Ishikawa (cell line): Measurements from ENCODE around the gene MAD1L1.
A peak's percentile ranks its signal among the peaks of the same experiment; 100 is the strongest.

Experiments
- EGR1 ChIP-seq: IDR thresholded peaks from 2 replicates; pipeline ENCODE4 v1.6.1; 2012
- EP300 ChIP-seq: IDR thresholded peaks from 2 replicates; pipeline ENCODE4 v1.6.1; 2012; ENCODE audit warnings: borderline replicate concordance
- TAF1 ChIP-seq: IDR thresholded peaks from 2 replicates; pipeline ENCODE4 v1.6.1; 2012; ENCODE audit warnings: low read depth, mild to moderate bottlenecking
- TEAD4 ChIP-seq: IDR thresholded peaks from 2 replicates; pipeline ENCODE4 v1.6.1; 2012
- YY1 ChIP-seq: IDR thresholded peaks from 2 replicates; pipeline ENCODE4 v1.6.1; 2012; ENCODE audit warnings: low read depth
- ZBTB7A ChIP-seq: IDR thresholded peaks from 2 replicates; pipeline ENCODE4 v1.6.1; 2012; ENCODE audit warnings: low read depth
- TF ChIP-seq, protein P1 (sequence below): IDR thresholded peaks from 2 replicates; pipeline ENCODE4 v1.6.1; 2012; ENCODE audit warnings: low read depth, mild to moderate bottlenecking
- TF ChIP-seq, protein P2 (sequence below): IDR thresholded peaks from 2 replicates; pipeline ENCODE4 v1.6.1; 2012
- TF ChIP-seq, protein P3 (sequence below): IDR thresholded peaks from 2 replicates; pipeline ENCODE4 v1.6.1; 2012

DNA sequence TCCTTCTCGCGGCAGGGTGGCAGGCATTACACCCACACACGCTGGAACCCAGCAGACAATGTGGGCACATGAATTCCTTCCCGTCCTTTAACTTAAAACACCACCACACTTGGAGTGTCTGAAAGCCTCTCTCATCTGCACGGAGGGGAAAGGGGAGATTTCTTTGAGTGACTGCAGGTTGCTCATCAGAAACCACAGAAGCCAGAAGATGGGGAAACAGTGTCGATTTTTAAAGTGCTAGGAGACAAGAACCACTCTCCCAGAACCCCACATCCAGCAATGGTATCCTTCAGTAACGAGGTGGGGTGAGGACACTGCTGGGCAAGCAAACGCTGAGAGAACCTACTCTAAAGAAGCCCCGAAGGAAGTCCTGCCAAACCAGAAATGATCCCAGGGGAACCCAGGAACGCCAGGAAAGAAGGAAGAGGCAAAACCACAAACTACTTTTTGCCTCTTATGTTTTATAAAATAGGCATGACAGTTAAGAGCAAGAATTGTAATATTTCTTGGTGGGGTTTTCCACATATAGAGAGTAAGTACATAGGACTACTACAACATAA, 308.4 kb downstream of the MAD1L1 start:
- TF ChIP-seq, protein P1, sequence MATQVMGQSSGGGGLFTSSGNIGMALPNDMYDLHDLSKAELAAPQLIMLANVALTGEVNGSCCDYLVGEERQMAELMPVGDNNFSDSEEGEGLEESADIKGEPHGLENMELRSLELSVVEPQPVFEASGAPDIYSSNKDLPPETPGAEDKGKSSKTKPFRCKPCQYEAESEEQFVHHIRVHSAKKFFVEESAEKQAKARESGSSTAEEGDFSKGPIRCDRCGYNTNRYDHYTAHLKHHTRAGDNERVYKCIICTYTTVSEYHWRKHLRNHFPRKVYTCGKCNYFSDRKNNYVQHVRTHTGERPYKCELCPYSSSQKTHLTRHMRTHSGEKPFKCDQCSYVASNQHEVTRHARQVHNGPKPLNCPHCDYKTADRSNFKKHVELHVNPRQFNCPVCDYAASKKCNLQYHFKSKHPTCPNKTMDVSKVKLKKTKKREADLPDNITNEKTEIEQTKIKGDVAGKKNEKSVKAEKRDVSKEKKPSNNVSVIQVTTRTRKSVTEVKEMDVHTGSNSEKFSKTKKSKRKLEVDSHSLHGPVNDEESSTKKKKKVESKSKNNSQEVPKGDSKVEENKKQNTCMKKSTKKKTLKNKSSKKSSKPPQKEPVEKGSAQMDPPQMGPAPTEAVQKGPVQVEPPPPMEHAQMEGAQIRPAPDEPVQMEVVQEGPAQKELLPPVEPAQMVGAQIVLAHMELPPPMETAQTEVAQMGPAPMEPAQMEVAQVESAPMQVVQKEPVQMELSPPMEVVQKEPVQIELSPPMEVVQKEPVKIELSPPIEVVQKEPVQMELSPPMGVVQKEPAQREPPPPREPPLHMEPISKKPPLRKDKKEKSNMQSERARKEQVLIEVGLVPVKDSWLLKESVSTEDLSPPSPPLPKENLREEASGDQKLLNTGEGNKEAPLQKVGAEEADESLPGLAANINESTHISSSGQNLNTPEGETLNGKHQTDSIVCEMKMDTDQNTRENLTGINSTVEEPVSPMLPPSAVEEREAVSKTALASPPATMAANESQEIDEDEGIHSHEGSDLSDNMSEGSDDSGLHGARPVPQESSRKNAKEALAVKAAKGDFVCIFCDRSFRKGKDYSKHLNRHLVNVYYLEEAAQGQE = no peak
- TF ChIP-seq ZBTB7A = no peak
- no peak for TF ChIP-seq YY1
- TF ChIP-seq TAF1 = no peak
- no peak for TF ChIP-seq EP300
- TF ChIP-seq, protein P2, sequence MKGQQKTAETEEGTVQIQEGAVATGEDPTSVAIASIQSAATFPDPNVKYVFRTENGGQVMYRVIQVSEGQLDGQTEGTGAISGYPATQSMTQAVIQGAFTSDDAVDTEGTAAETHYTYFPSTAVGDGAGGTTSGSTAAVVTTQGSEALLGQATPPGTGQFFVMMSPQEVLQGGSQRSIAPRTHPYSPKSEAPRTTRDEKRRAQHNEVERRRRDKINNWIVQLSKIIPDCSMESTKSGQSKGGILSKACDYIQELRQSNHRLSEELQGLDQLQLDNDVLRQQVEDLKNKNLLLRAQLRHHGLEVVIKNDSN = no peak
- TF ChIP-seq EGR1 = peak; percentile 44; the same call in 1 of the 2 replicates
- TF ChIP-seq, protein P3, sequence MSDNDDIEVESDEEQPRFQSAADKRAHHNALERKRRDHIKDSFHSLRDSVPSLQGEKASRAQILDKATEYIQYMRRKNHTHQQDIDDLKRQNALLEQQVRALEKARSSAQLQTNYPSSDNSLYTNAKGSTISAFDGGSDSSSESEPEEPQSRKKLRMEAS = no peak
- TF ChIP-seq TEAD4 = no peak
